Thoracic aorta (tissue), 2 donors: ENCODE results near the gene CLTRN. TPM values are rescaled to one million over a fixed set of nuclear protein-coding genes. Genes with fewer than 3 reads are reported as not detected.
"Not testable (repeated sequence)": the region's sequence is repeated elsewhere in the genome, so short reads cannot be mapped to it uniquely, and the experiment has no call there.

Source experiments
- ATAC-seq: fragments of 150-250 bp; one replicate; pipeline ENCODE4 v1.8.0; 2017; ENCODE audit warnings: low read depth; ENCODE audit not compliant: insufficient number of reproducible peaks, low FRiP score
- DNase-seq: peaks from one replicate; pipeline ENCODE4 v3.0.0-alpha.2; 2020; ENCODE audit warnings: low spot score
- H3K27ac ChIP-seq, 2 donors: fragments of 200-600 bp; sonication (generic); 1 replicate in 1 of 2; 2 replicates in 1 of 2; pipeline ENCODE4 v1.5.1; 2016; ENCODE audit warnings: mild to moderate bottlenecking in 2 of 2, moderate library complexity in 2 of 2
- H3K27me3 ChIP-seq: fragments of 200-600 bp; sonication (generic); replicated peaks from 2 replicates; pipeline ENCODE4 v1.6.0; 2016; ENCODE audit warnings: mild to moderate bottlenecking; ENCODE audit not compliant: insufficient read depth
- H3K36me3 ChIP-seq: fragments of 200-600 bp; sonication (generic); one replicate; pipeline ENCODE4 v1.5.1; 2016
- H3K4me1 ChIP-seq, 2 donors: fragments of 200-600 bp; sonication (generic); 1 replicate in 1 of 2; 2 replicates in 1 of 2; pipeline versions ENCODE4 v1.5.1 to v1.6.0; 2016; ENCODE audit warnings: low read depth in 2 of 2, mild to moderate bottlenecking in 1 of 2; ENCODE audit not compliant: control insufficient read depth in 1 of 2
- H3K4me3 ChIP-seq: fragments of 200-600 bp; sonication (generic); 2 replicates; pipeline ENCODE4 v1.5.1; 2016; ENCODE audit warnings: mild to moderate bottlenecking
- H3K9me3 ChIP-seq: fragments of 200-600 bp; sonication (generic); 2 replicates; pipeline ENCODE4 v1.5.1; 2016
- CTCF ChIP-seq: fragments of 200-600 bp; sonication (generic); IDR thresholded peaks from one replicate; pipeline ENCODE4 v1.5.1; 2019; ENCODE audit warnings: antibody characterized with exemption
- total RNA-seq, 2 donors: library from RNA; depleted of rRNA; stranded (reverse); fragments of >200 nt; gene quantifications; one replicate each; pipeline versions ENCODE4 v1.1.0 to v1.2.3, GENCODE V29; 2016

The CLTRN gene
- total RNA-seq, 2 donors from 2014 or later = 0.78 TPM; not detected in 1

GRCh38 chrX:15674514-15674840, 9.9 kb upstream of the CLTRN start:
- no peak for DNase-seq
- H3K36me3 ChIP-seq = no peaks in the 10 kb centered on the region
- TF ChIP-seq CTCF = no peak
- no peaks in the 10 kb centered on the region for H3K27me3 ChIP-seq
- no peaks in the 10 kb centered on the region for H3K9me3 ChIP-seq
- ATAC-seq = no peak
- peaks cover 0 to 9% of the 10 kb centered on the region in 2 donors for H3K4me1 ChIP-seq
- H3K27ac ChIP-seq = peak overlapping the region; percentile 89 to 94
- peak overlapping the region; percentile 76 for H3K4me3 ChIP-seq

GRCh38 chrX:15673970-15674369, 9.4 kb upstream of the CLTRN start:
- Histone ChIP-seq H3K9me3 (no peaks in the 10 kb centered on the region), H3K27me3 (no peaks in the 10 kb centered on the region), H3K36me3 (no peaks in the 10 kb centered on the region), H3K27ac (peak overlapping the region; percentile 89 to 94), H3K4me3 (peak overlapping the region; percentile 76), H3K4me1 (peaks cover 0 to 9% of the 10 kb centered on the region in 2 donors)
- no peak for TF ChIP-seq CTCF
- no peak for ATAC-seq
- DNase-seq = no peak

GRCh38 chrX:15672881-15673280, 8.3 kb upstream of the CLTRN start:
- ATAC-seq (no peak), DNase-seq (no peak)
- H3K4me3 ChIP-seq = no peak overlapping the region
- no peaks in the 10 kb centered on the region for H3K9me3 ChIP-seq
- no peak for TF ChIP-seq CTCF
- no peaks in the 10 kb centered on the region for H3K27me3 ChIP-seq
- H3K27ac ChIP-seq = no peak overlapping the region
- H3K36me3 ChIP-seq = no peaks in the 10 kb centered on the region
- H3K4me1 ChIP-seq = peaks cover 0 to 9% of the 10 kb centered on the region in 2 donors

GRCh38 chrX:15663439-15663838, 1.2 kb downstream of the CLTRN start:
- no peaks in the 10 kb centered on the region for H3K4me1 ChIP-seq
- no peak for ATAC-seq
- no peak for TF ChIP-seq CTCF

GRCh38 chrX:15654804-15655203, 9.8 kb downstream of the CLTRN start:
- not testable (repeated sequence) for H3K36me3 ChIP-seq, H3K27ac ChIP-seq, ATAC-seq, H3K27me3 ChIP-seq, H3K9me3 ChIP-seq, DNase-seq, H3K4me1 ChIP-seq, H3K4me3 ChIP-seq

More at GRCh38 chrX:15663439-15663838, 1.2 kb downstream of the CLTRN start:
- no peak overlapping the region for H3K4me3 ChIP-seq
- no peaks in the 10 kb centered on the region for H3K36me3 ChIP-seq
- H3K27me3 ChIP-seq = no peaks in the 10 kb centered on the region
- DNase-seq = no peak
- H3K27ac ChIP-seq = no peak overlapping the region
- H3K9me3 ChIP-seq = no peaks in the 10 kb centered on the region

GRCh38 chrX:15653961-15654360, 10.6 kb downstream of the CLTRN start:
- Histone ChIP-seq H3K4me3 (no peak overlapping the region), H3K27ac (no peak overlapping the region), H3K9me3 (no peaks in the 10 kb centered on the region), H3K27me3 (no peaks in the 10 kb centered on the region), H3K36me3 (no peaks in the 10 kb centered on the region), H3K4me1 (no peaks in the 10 kb centered on the region)
- TF ChIP-seq CTCF = no peak
- no peak for ATAC-seq
- DNase-seq = no peak

GRCh38 chrX:15647510-15647909, 17.1 kb downstream of the CLTRN start:
- not testable (repeated sequence) for H3K27ac ChIP-seq, H3K27me3 ChIP-seq, H3K36me3 ChIP-seq, ATAC-seq, DNase-seq, H3K4me1 ChIP-seq, H3K4me3 ChIP-seq, H3K9me3 ChIP-seq
